ENCODE measurements around the gene TBC1D4. TPM values are rescaled to one million over a fixed set of nuclear protein-coding genes. Genes with fewer than 3 reads are reported as not detected.

TBC1D4 gene
- total and polyA plus RNA-seq, 2 experiments from 2014 or later = 18.7 to 38.2 TPM

GRCh38 chr13:75430436-75431209 lies 51.3 kb downstream of the TBC1D4 start (continued):
- TF ChIP-seq REST (IDR thresholded peaks at IDR 0.05; ENCODE audit: unreplicated experiment) (no peak), JUNB (IDR thresholded peaks at IDR 0.05; ENCODE audit: unreplicated experiment) (no peak), CREB1 (CRISPR knock-in tag; IDR thresholded peaks at IDR 0.05; ENCODE audit: low read depth) (no peak), CTCF (conservative IDR thresholded peaks at IDR 0.05; ENCODE audit: low read depth in 2 of 2) (no peak), STAT1 (IDR thresholded peaks at IDR 0.05; ENCODE audit: unreplicated experiment) (no peak), NANOG (IDR thresholded peaks at IDR 0.05; ENCODE audit: borderline replicate concordance) (no peak)

GRCh38 chr13:75426421-75426820 lies 55.5 kb downstream of the TBC1D4 start:
- Histone ChIP-seq H3K4me2 (no peak overlapping the region), H3K27ac (ENCODE audit: low read depth) (no peak overlapping the region), H4K20me1 (replicated peaks; ENCODE audit: insufficient read depth) (no peaks in the 10 kb centered on the region), H2AFZ (no peak overlapping the region), H3K36me3 (ENCODE audit: insufficient read depth) (no peaks in the 10 kb centered on the region), H3K9me2 (ENCODE audit: insufficient read depth) (no peaks in the 10 kb centered on the region), H3K4me1 (ENCODE audit: insufficient read depth) (no peaks in the 10 kb centered on the region), H3K79me2 (replicated peaks; ENCODE audit: insufficient read depth) (peaks cover 22% of the 10 kb centered on the region), H3K4me3 (no peak overlapping the region), H3F3A (replicated peaks; ENCODE audit: low read depth) (no peaks in the 10 kb centered on the region), H3K27me3 (ENCODE audit: insufficient read depth) (no peaks in the 10 kb centered on the region)
- Mint-ChIP-seq H3K4me3 (no peak overlapping the region), H3K36me3 (ENCODE audit: low read depth) (no peaks in the 10 kb centered on the region), H3K27ac (no peak overlapping the region), H3K27me3 (ENCODE audit: insufficient read depth, low read depth, poor library complexity) (no peaks in the 10 kb centered on the region), H3K4me1 (peaks cover 4% of the 10 kb centered on the region; the same call in 1 of the 3 replicates), H3K9me3 (no peaks in the 10 kb centered on the region)
- no peak for TF ChIP-seq CREB1 (CRISPR knock-in tag; IDR thresholded peaks at IDR 0.05; ENCODE audit: low read depth)
- TF ChIP-seq ZNF331 (CRISPR knock-in tag; IDR thresholded peaks at IDR 0.05; ENCODE audit: low read depth) = no peak
- no peak for TF ChIP-seq EZH2phosphoT487 (IDR thresholded peaks at IDR 0.05; ENCODE audit: unreplicated experiment)
- TF ChIP-seq POLR2AphosphoS5 (IDR thresholded peaks at IDR 0.05; ENCODE audit: low read depth) = no peak
- TF ChIP-seq CTCF (conservative IDR thresholded peaks at IDR 0.05; ENCODE audit: low read depth in 2 of 2) = no peak
- no peak for TF ChIP-seq EZH2 (IDR thresholded peaks at IDR 0.05; ENCODE audit: low read depth, unreplicated experiment)
- no peak for TF ChIP-seq JUNB (IDR thresholded peaks at IDR 0.05; ENCODE audit: unreplicated experiment)
- TF ChIP-seq REST (IDR thresholded peaks at IDR 0.05; ENCODE audit: unreplicated experiment) = no peak
- ATAC-seq = no peak
- DNase-seq (ENCODE audit: low spot score) = no peak
